ENCODE measurements around the gene RAP2A.

DNA sequence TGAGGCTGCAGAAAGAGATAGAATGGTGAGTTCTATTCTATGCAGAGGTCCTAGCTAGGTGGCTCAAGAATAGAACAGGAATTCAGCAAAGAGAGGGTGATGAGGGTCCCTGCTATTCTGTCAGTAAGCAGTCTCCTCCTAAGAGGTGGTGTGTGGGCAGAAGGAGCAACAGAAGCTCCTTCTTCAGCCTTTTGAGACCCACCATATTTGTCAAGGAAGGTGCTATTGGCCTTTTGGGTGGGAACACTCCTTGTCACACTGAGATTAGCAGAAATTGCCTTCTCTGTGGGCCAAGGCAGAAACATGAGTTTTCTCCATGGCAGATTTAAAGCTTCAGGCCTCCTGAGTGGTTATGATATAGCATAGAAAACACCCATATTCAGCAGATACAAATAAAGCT lies 39.4 kb upstream of the RAP2A start:
- TF ChIP-seq, protein P1, sequence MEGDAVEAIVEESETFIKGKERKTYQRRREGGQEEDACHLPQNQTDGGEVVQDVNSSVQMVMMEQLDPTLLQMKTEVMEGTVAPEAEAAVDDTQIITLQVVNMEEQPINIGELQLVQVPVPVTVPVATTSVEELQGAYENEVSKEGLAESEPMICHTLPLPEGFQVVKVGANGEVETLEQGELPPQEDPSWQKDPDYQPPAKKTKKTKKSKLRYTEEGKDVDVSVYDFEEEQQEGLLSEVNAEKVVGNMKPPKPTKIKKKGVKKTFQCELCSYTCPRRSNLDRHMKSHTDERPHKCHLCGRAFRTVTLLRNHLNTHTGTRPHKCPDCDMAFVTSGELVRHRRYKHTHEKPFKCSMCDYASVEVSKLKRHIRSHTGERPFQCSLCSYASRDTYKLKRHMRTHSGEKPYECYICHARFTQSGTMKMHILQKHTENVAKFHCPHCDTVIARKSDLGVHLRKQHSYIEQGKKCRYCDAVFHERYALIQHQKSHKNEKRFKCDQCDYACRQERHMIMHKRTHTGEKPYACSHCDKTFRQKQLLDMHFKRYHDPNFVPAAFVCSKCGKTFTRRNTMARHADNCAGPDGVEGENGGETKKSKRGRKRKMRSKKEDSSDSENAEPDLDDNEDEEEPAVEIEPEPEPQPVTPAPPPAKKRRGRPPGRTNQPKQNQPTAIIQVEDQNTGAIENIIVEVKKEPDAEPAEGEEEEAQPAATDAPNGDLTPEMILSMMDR (IDR thresholded peaks at IDR 0.05), result no peak
- TF ChIP-seq POLR2A (IDR thresholded peaks at IDR 0.05) (no peak), POLR2AphosphoS5 (IDR thresholded peaks at IDR 0.05) (no peak)

Measured in suprapubic skin (tissue), 4 donors.